Measurements from ENCODE around the gene PRKX.

DNA sequence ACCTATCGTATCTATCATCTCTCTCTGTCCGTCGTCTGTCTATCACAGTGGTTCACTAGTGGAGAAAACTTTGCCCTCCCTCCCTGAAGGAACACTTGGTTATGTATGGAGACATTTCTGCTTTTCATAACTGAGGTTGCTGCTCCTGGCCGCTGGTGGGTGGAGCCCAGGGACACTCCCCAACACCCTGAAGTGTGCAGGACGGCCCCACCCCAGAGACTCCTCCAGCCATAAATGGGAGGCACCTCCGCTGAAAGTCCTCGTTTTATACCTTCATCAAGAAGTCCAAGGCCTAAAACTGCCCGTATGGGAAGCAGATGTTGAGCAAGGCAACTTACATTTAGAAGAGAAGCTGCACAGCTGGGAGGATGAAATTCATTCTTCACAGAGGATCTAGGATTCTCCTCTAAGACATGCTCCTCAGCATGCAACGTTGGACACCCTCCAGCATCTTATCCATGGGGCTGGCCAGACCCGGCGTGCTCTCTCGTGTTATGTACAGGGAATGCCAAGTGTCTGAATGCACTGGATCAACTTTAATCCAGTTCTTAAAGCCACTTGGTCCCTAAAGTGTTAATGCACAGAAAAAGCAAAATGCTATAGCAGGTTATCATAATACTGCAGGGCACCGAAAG is 43.5 kb downstream of the PRKX start:
- TF ChIP-seq, protein P1, sequence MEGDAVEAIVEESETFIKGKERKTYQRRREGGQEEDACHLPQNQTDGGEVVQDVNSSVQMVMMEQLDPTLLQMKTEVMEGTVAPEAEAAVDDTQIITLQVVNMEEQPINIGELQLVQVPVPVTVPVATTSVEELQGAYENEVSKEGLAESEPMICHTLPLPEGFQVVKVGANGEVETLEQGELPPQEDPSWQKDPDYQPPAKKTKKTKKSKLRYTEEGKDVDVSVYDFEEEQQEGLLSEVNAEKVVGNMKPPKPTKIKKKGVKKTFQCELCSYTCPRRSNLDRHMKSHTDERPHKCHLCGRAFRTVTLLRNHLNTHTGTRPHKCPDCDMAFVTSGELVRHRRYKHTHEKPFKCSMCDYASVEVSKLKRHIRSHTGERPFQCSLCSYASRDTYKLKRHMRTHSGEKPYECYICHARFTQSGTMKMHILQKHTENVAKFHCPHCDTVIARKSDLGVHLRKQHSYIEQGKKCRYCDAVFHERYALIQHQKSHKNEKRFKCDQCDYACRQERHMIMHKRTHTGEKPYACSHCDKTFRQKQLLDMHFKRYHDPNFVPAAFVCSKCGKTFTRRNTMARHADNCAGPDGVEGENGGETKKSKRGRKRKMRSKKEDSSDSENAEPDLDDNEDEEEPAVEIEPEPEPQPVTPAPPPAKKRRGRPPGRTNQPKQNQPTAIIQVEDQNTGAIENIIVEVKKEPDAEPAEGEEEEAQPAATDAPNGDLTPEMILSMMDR (IDR thresholded peaks at IDR 0.05; ENCODE audit: low read depth, low read length, poor library complexity, severe bottlenecking) = no peak
- TF ChIP-seq EZH2phosphoT487 (IDR thresholded peaks at IDR 0.05; ENCODE audit: borderline replicate concordance, low read length) = no peak

All from DOHH2 (cell line).